Smooth muscle cell (in vitro differentiated cells): ENCODE data around the gene ARFGAP1. TPM values are rescaled to one million over a fixed set of nuclear protein-coding genes. Genes with fewer than 3 reads are reported as not detected.

Source experiments
- DNase-seq: peaks from one replicate; lab custom pipeline; 2025; ENCODE audit not compliant: unreplicated experiment; lab: John Stamatoyannopoulos, UW
- H2AFZ ChIP-seq: fragments of 200-600 bp; sonication (generic); 2 replicates; pipeline ENCODE4 v1.6.0; 2016; ENCODE audit warnings: antibody characterized with exemption, low read depth, mild to moderate bottlenecking
- H3F3A ChIP-seq: fragments of 200-600 bp; sonication (generic); 2 replicates; pipeline ENCODE4 v1.6.0; 2017; ENCODE audit warnings: antibody characterized with exemption, low read depth
- H3K27ac ChIP-seq: fragments of 200-600 bp; sonication (generic); 2 replicates; pipeline ENCODE4 v1.5.1; 2016; ENCODE audit warnings: low read depth, mild to moderate bottlenecking
- H3K27me3 ChIP-seq: fragments of 200-600 bp; sonication (generic); 2 replicates; pipeline ENCODE4 v1.6.1; 2016; ENCODE audit warnings: low read depth, mild to moderate bottlenecking
- H3K36me3 ChIP-seq: fragments of 200-600 bp; sonication (generic); 2 replicates; pipeline ENCODE4 v1.5.1; 2016; ENCODE audit warnings: low read depth
- H3K4me1 ChIP-seq: fragments of 200-600 bp; sonication (generic); 2 replicates; pipeline ENCODE4 v1.5.1; 2016; ENCODE audit warnings: low read depth
- H3K4me2 ChIP-seq: fragments of 200-600 bp; sonication (generic); 2 replicates; pipeline ENCODE4 v1.6.0; 2016; ENCODE audit warnings: mild to moderate bottlenecking
- H3K4me3 ChIP-seq: fragments of 200-600 bp; sonication (generic); 2 replicates; pipeline ENCODE4 v1.5.1; 2016; ENCODE audit warnings: mild to moderate bottlenecking
- H3K79me2 ChIP-seq: fragments of 200-600 bp; sonication (generic); 2 replicates; pipeline ENCODE4 v1.6.0; 2016; ENCODE audit warnings: low read depth, mild to moderate bottlenecking
- H3K9ac ChIP-seq: fragments of 200-600 bp; sonication (generic); 2 replicates; pipeline ENCODE4 v1.6.0; 2016; ENCODE audit warnings: low read depth
- H3K9me3 ChIP-seq: fragments of 200-600 bp; sonication (generic); replicated peaks from 2 replicates; pipeline ENCODE4 v1.5.1; 2016; ENCODE audit warnings: low read depth
- H4K20me1 ChIP-seq: fragments of 200-600 bp; sonication (generic); 2 replicates; pipeline ENCODE4 v1.6.0; 2016; ENCODE audit warnings: low read depth
- CTCF ChIP-seq: fragments of 200-600 bp; sonication (generic); IDR thresholded peaks from 2 replicates; pipeline ENCODE4 v1.5.1; 2017; ENCODE audit warnings: borderline replicate concordance, mild to moderate bottlenecking, antibody characterized with exemption; ENCODE audit not compliant: insufficient read depth, poor library complexity, severe bottlenecking
- WGBS: methylation state at CpG from one replicate; pipeline ENCODE4 v1.1.7; 2016; ENCODE audit warnings: low lambda C conversion rate; 5-methylcytosine and 5-hydroxymethylcytosine counted together
- microRNA counts: library from miRNA; unstranded; fragments of <30 nt; microRNA quantifications from one replicate; lab custom pipeline; 2016
- microRNA-seq: library from miRNA; unstranded; fragments of <30 nt; microRNA quantifications from one replicate; pipeline ENCODE4, GENCODE V29; 2016; ENCODE audit warnings: borderline number of aligned reads
- polyA plus RNA-seq: library from polyadenylated mRNA; unstranded; fragments of >200 nt; fragmentation: Nextera tagmentation; extraction: Ambion mirVana; gene quantifications from 2 replicates; pipeline ENCODE4 v1.2.1, GENCODE V29; 2016
- small RNA-seq: library from RNA; depleted of rRNA; stranded (forward); fragments of <200 nt; gene quantifications from one replicate; pipeline ENCODE3, GENCODE V24; 2014
- total RNA-seq: library from RNA; depleted of rRNA; stranded (reverse); fragments of >200 nt; gene quantifications from 2 replicates; pipeline ENCODE4 v1.2.3, GENCODE V29; 2014

The ARFGAP1 gene
- total and polyA plus RNA-seq, 2 experiments from 2014 or later = 101 to 169 TPM

DNA sequence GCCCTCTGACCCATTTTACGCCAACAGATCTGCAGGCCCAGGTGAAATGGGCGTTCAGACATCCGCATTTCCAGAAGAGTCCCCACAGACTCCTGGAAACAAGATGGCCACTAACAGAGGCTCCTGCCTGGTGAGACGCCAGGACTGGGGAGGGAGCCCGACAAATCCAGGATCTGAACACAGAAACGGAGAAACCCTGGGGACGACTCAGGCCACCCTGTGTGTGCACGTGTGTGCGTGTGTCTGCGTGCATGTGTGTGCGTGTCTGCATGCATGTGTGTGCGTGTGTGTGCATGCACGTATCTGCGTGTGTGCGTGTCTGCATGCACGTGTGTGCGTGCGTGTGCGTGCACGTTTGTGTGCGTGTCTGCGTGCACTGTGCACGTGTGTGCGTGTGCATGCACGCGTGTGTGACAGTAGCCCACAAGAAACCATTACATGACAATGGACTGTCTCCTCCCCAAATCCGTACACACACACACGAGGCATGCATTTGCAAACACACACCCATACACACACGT is 63.7 kb downstream of the ARFGAP1 start:
- no peak overlapping the region for H3K4me3 ChIP-seq
- H3K79me2 ChIP-seq = no peaks in the 10 kb centered on the region
- no peaks in the 10 kb centered on the region for H4K20me1 ChIP-seq
- no peak for DNase-seq
- H3K36me3 ChIP-seq = no peaks in the 10 kb centered on the region
- no peaks in the 10 kb centered on the region for H3F3A ChIP-seq
- no peaks in the 10 kb centered on the region for H3K27me3 ChIP-seq
- H3K4me1 ChIP-seq = no peaks in the 10 kb centered on the region
- 94% methylated on average over 29 of the region's 29 CpGs for WGBS
- H3K9ac ChIP-seq = no peak overlapping the region
- H2AFZ ChIP-seq = no peak overlapping the region
- H3K9me3 ChIP-seq = no peaks in the 10 kb centered on the region
- H3K27ac ChIP-seq = no peak overlapping the region
- no peak for TF ChIP-seq CTCF
- H3K4me2 ChIP-seq = no peak overlapping the region

- no peak for TF ChIP-seq CTCF
- no peaks in the 10 kb centered on the region for H3K9me3 ChIP-seq
- no peaks in the 10 kb centered on the region for H3K36me3 ChIP-seq
- H3K4me3 ChIP-seq = no peak overlapping the region
- no peaks in the 10 kb centered on the region for H3K4me1 ChIP-seq
- no peak for DNase-seq
- WGBS = 62% methylated on average over 12 of the region's 12 CpGs
- H3K27me3 ChIP-seq = no peaks in the 10 kb centered on the region
- H4K20me1 ChIP-seq = no peaks in the 10 kb centered on the region
- H3F3A ChIP-seq = no peaks in the 10 kb centered on the region
- H3K27ac ChIP-seq = no peak overlapping the region
- H3K79me2 ChIP-seq = no peaks in the 10 kb centered on the region
- no peak overlapping the region for H2AFZ ChIP-seq
- no peak overlapping the region for H3K4me2 ChIP-seq
- H3K9ac ChIP-seq = no peak overlapping the region
Measured at GRCh38 chr20:63337786-63338420, 65.3 kb downstream of the ARFGAP1 start.

MicroRNAs within 50 kb of the gene (microRNA counts, 767-probe panel; counts per million panel counts)
- microRNA hsa-miR-3196 (lab: Ali Mortazavi, UCI) = 183 counts per million

Small RNA genes within 50 kb of the gene (microRNA-seq; reads per million reads assigned to microRNA genes)
- not detected for gene MIR3196
- 5.3 reads per million for gene MIR4326

Small RNA genes within 50 kb of the gene (small RNA-seq; reads per million reads assigned to genes)
- gene MIR3196 (not detected), gene MIR4326 (1.3 reads per million, percentile 35 among the genes with 10 or more reads in this experiment), gene RNU6-994P (not detected)

Other genes starting within 250 kb of the ARFGAP1 start
- 25.3 and 28.2 TPM in 2 replicates for gene YTHDF1, start 56.7 kb upstream of the ARFGAP1 start, total RNA-seq
- gene YTHDF1, start 56.7 kb upstream of the ARFGAP1 start, polyA plus RNA-seq = 35.8 and 50.9 TPM in 2 replicates
- gene BIRC7, start 36.9 kb upstream of the ARFGAP1 start, total RNA-seq = 3.5 and 5.8 TPM in 2 replicates
- gene BIRC7, start 36.9 kb upstream of the ARFGAP1 start, polyA plus RNA-seq = 10.9 and 12.2 TPM in 2 replicates
- gene NKAIN4, start 18.4 kb upstream of the ARFGAP1 start, total RNA-seq = 34.2 and 50.0 TPM in 2 replicates
- 19.8 and 78.9 TPM in 2 replicates for gene NKAIN4, start 18.4 kb upstream of the ARFGAP1 start, polyA plus RNA-seq
- gene COL20A1, start 20.4 kb downstream of the ARFGAP1 start, total RNA-seq = 0.36 and 0.81 TPM in 2 replicates
- 0.23 and 0.70 TPM in 2 replicates for gene COL20A1, start 20.4 kb downstream of the ARFGAP1 start, polyA plus RNA-seq
- gene CHRNA4, start 88.5 kb downstream of the ARFGAP1 start, total RNA-seq = not detected in 2 replicates
- gene CHRNA4, start 88.5 kb downstream of the ARFGAP1 start, polyA plus RNA-seq = 0.03 and 0.17 TPM in 2 replicates
- gene KCNQ2, start 199.8 kb downstream of the ARFGAP1 start, total RNA-seq = 1.5 and 5.1 TPM in 2 replicates
- 1.8 and 5.7 TPM in 2 replicates for gene KCNQ2, start 199.8 kb downstream of the ARFGAP1 start, polyA plus RNA-seq
- 1.8 and 5.1 TPM in 2 replicates for gene EEF1A2, start 226.3 kb downstream of the ARFGAP1 start, total RNA-seq
- gene EEF1A2, start 226.3 kb downstream of the ARFGAP1 start, polyA plus RNA-seq = 2.1 and 7.7 TPM in 2 replicates
- 97.7 and 118 TPM in 2 replicates for gene PPDPF, start 248.0 kb downstream of the ARFGAP1 start, total RNA-seq
- gene PPDPF, start 248.0 kb downstream of the ARFGAP1 start, polyA plus RNA-seq = 365 and 418 TPM in 2 replicates